IPS DF 6.9 (cell line): ENCODE results near the gene NCAPD3.

Source experiments
- DNase-seq: peaks from one replicate; pipeline ENCODE4 v3.0.0-alpha.2; 2013; ENCODE audit warnings: low read depth, low spot score
- H3K27ac ChIP-seq: one replicate; pipeline ENCODE4 v1.5.1; 2013; ENCODE audit warnings: low read length, control low read depth
- H3K27me3 ChIP-seq: 2 replicates; pipeline ENCODE4 v1.6.1; 2013; ENCODE audit warnings: mild to moderate bottlenecking, low read length; ENCODE audit not compliant: control insufficient read depth, insufficient read depth
- H3K36me3 ChIP-seq: 2 replicates; pipeline ENCODE4 v1.6.1; 2013; ENCODE audit warnings: low read length; ENCODE audit not compliant: control insufficient read depth, insufficient read depth
- H3K4me1 ChIP-seq: 2 replicates; pipeline ENCODE4 v1.6.1; 2013; ENCODE audit warnings: low read length; ENCODE audit not compliant: control insufficient read depth, insufficient read depth
- H3K4me3 ChIP-seq: 2 replicates; pipeline ENCODE4 v1.5.1; 2013; ENCODE audit warnings: mild to moderate bottlenecking, low read length
- H3K9me3 ChIP-seq: 2 replicates; pipeline ENCODE4 v1.6.1; 2013; ENCODE audit warnings: low read length, inconsistent platforms; ENCODE audit not compliant: control insufficient read depth, insufficient read depth
- WGBS: extraction: QIAGEN DNeasy Blood & Tissue Kit; methylation state at CpG from one replicate; pipeline ENCODE4 v1.1.7; 2013; ENCODE audit warnings: mixed read lengths, missing lambda C conversion rate; ENCODE audit not compliant: insufficient read length, insufficient coverage; 5-methylcytosine and 5-hydroxymethylcytosine counted together

Gene NCAPD3

GRCh38 chr11:134223836-134224709 lies at the start of gene NCAPD3, which contains the start of gene VPS26B:
TSS of gene NCAPD3 (minus strand) at chr11:134223967. CDS start at chr11:134223926, 41 bp downstream.
TSS of gene VPS26B (plus strand) at chr11:134224671. CDS start at chr11:134225123, 452 bp downstream.
- Histone ChIP-seq H3K4me3 (peak within 1 kb of the TSS; percentile 89), H3K9me3 (no peaks in the 10 kb centered on the region), H3K4me1 (no peaks in the 10 kb centered on the region; the same call in 1 of the 2 replicates), H3K36me3 (no peaks in the 10 kb centered on the region), H3K27me3 (no peaks in the 10 kb centered on the region), H3K27ac (no peak within 1 kb of the TSS)
- no CpG with 5 or more reads among the region's 89 CpGs for WGBS
- peak; percentile 93 for DNase-seq

DNA sequence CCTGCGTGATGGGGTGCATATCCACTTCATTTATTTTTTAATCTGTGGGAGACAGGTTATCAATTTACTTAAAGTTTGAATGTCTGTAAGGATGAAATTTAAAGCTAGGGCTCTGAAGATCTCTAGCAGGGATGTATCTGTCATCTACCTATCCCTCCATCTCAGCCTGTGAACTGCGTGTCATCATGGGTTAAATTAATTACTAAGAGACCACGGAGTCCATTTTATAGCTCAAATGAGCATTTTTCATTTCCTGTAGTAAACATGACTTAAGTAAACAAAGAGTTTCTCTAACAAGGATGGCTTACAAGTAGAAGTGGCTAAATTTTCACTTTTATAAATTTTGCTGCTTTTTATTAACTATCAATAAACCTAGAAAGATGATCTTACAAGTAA lies 49.5 kb upstream of the NCAPD3 start:
- Histone ChIP-seq H3K27ac (no peak overlapping the region), H3K4me3 (no peak overlapping the region; the same call in 1 of the 2 replicates), H3K4me1 (peaks cover 9% of the 10 kb centered on the region)

GRCh38 chr11:134272381-134273316 lies 48.9 kb upstream of the NCAPD3 start:
- H3K27me3 ChIP-seq, result no peaks in the 10 kb centered on the region
- H3K36me3 ChIP-seq, result 0 out of 2 replicates have a peak, but pooled peaks cover 3% of the 10 kb centered on the region
- peaks cover 9% of the 10 kb centered on the region for H3K4me1 ChIP-seq
- DNase-seq, result no peak
- H3K4me3 ChIP-seq, result no peak overlapping the region; the same call in 1 of the 2 replicates
- no CpG with 5 or more reads among the region's 18 CpGs for WGBS
- no peaks in the 10 kb centered on the region for H3K9me3 ChIP-seq
- H3K27ac ChIP-seq, result peak overlapping the region; percentile 80

More for the DNA sequence above, 49.5 kb upstream of the NCAPD3 start:
- Histone ChIP-seq H3K27me3 (no peaks in the 10 kb centered on the region), H3K36me3 (0 out of 2 replicates have a peak, but pooled peaks cover 3% of the 10 kb centered on the region), H3K9me3 (no peaks in the 10 kb centered on the region)
- no CpG with 5 or more reads among the region's 3 CpGs for WGBS
- DNase-seq, result no peak

DNA sequence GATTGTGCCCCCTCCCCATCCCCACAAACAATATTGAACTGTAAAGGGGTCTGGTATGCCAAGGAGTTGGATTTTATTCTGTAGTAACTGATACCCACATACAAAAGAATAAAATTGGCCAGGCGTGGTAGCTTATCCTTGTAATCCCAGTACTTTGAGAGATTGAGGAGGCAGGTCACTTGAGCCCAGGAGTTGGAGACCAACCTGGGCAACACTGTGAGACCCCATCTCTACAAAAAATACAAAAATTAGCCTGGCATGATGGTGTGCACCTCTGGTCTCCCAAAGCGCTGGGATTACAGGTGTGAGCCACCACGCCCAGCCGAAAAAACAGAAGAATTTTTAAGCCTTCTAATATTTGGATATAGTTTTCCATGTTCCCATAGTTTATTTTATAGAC lies 48.2 kb upstream of the NCAPD3 start:
- WGBS, result no CpG with 5 or more reads among the region's 4 CpGs
- peaks cover 9% of the 10 kb centered on the region for H3K4me1 ChIP-seq
- DNase-seq, result no peak

DNA sequence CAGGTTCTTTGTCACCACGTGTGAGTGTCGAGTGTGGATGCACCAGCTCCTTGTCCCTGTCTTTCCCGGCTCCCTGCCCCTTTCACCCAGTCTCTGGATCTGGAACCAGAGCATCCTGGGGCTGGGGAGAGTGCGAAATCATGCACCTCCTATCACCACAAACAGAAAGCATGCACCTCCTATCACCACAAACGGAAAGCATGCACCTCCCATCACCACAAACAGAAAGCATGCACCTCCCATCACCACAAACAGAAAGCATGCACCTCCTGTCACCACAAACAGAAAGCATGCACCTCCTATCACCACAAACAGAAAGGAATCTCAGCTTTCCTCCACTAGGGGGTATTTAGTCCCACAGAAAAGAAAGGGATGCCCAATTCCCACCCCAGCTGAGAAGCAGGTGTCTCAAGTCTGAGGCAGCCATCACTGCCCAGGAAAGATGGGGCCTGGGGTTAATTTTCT lies 46.5 kb upstream of the NCAPD3 start:
- H3K4me3 ChIP-seq, result no peak overlapping the region
- 0 out of 2 replicates have a peak, but pooled peaks cover 3% of the 10 kb centered on the region for H3K36me3 ChIP-seq
- H3K4me1 ChIP-seq, result peaks cover 11% of the 10 kb centered on the region
- no peaks in the 10 kb centered on the region for H3K27me3 ChIP-seq
- WGBS, result no CpG with 5 or more reads among the region's 5 CpGs
- no peak overlapping the region for H3K27ac ChIP-seq
- DNase-seq, result no peak
- H3K9me3 ChIP-seq, result no peaks in the 10 kb centered on the region

More for the DNA sequence above, 48.2 kb upstream of the NCAPD3 start:
- no peaks in the 10 kb centered on the region for H3K27me3 ChIP-seq
- H3K27ac ChIP-seq, result peak overlapping the region; percentile 80
- H3K36me3 ChIP-seq, result 0 out of 2 replicates have a peak, but pooled peaks cover 3% of the 10 kb centered on the region
- H3K9me3 ChIP-seq, result no peaks in the 10 kb centered on the region
- no peak overlapping the region for H3K4me3 ChIP-seq

DNA sequence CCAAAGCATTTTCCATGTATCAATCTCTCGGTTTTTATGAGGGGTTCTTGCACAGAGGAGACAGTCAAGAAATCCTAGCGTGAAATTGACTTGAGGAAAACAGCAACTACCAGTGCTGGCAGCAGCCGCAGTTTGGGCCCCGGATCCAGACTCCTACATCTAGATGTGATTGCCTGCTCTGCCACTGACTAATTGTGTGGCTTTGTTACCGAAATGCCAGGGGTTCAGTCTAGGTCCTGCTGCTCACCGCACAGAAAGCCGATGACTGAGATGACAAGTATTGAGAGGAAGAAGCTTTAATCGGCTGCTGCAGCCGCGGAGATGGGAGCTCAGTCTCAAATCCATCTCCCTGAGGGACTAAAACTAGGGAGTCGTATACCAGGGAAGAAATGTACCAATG lies 44.2 kb upstream of the NCAPD3 start:
- DNase-seq, result no peak
- peaks cover 11% of the 10 kb centered on the region for H3K4me1 ChIP-seq
- no peak overlapping the region for H3K27ac ChIP-seq
- no peaks in the 10 kb centered on the region for H3K9me3 ChIP-seq
- no peak overlapping the region for H3K4me3 ChIP-seq
- H3K36me3 ChIP-seq, result peaks cover 6% of the 10 kb centered on the region; the same call in 1 of the 2 replicates
- WGBS, result no CpG with 5 or more reads among the region's 11 CpGs
- H3K27me3 ChIP-seq, result no peaks in the 10 kb centered on the region

GRCh38 chr11:134267461-134267860 lies 43.7 kb upstream of the NCAPD3 start:
- Histone ChIP-seq H3K4me3 (no peak overlapping the region), H3K27me3 (no peaks in the 10 kb centered on the region), H3K36me3 (peaks cover 6% of the 10 kb centered on the region; the same call in 1 of the 2 replicates), H3K27ac (no peak overlapping the region), H3K4me1 (peaks cover 11% of the 10 kb centered on the region), H3K9me3 (no peaks in the 10 kb centered on the region)
- DNase-seq, result no peak
- no CpG with 5 or more reads among the region's 5 CpGs for WGBS

GRCh38 chr11:134266841-134267251 lies 43.1 kb upstream of the NCAPD3 start:
- H3K4me3 ChIP-seq, result no peak overlapping the region
- H3K9me3 ChIP-seq, result no peaks in the 10 kb centered on the region
- H3K4me1 ChIP-seq, result peaks cover 9% of the 10 kb centered on the region
- H3K36me3 ChIP-seq, result peaks cover 9% of the 10 kb centered on the region; the same call in 1 of the 2 replicates
- no peak for DNase-seq
- H3K27ac ChIP-seq, result no peak overlapping the region
- WGBS, result no CpG with 5 or more reads among the region's 3 CpGs
- H3K27me3 ChIP-seq, result no peaks in the 10 kb centered on the region

DNA sequence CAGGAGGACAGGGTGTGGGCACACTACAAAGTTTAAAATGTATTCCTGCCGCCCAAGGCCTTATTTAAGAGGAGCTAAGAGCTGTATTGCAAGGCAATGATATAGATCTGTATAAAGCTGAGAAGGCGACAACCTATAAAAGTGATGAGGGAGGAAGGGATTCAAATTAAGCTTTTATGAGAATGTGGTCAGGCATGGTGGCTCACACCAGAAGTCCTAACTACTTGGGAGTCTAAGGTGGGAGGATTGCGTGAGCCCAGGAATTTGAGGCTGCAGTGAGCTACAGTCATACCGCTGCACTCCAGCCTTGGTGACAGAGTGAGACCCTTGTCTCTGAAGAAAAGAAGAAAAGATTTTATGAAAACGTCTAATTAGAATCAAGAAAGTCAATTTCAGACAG lies 42.7 kb upstream of the NCAPD3 start:
- Histone ChIP-seq H3K36me3 (peaks cover 12% of the 10 kb centered on the region; the same call in 1 of the 2 replicates), H3K27ac (no peak overlapping the region), H3K27me3 (no peaks in the 10 kb centered on the region), H3K9me3 (no peaks in the 10 kb centered on the region), H3K4me3 (no peak overlapping the region), H3K4me1 (peaks cover 6% of the 10 kb centered on the region)
- no peak for DNase-seq
- WGBS, result no CpG with 5 or more reads among the region's 5 CpGs
